OCI-LY1 (cell line): ENCODE measurements around the gene SOD2.
"Not testable (repeated sequence)": the region's sequence is repeated elsewhere in the genome, so short reads cannot be mapped to it uniquely, and the experiment has no call there.

Source experiments
- H2AFZ ChIP-seq: fragments of 200-600 bp; sonication (generic), shearing (Covaris generic); 2 replicates; pipeline ENCODE4 v1.6.0; 2014; ENCODE audit warnings: antibody characterized with exemption, mild to moderate bottlenecking, low read length
- H3F3A ChIP-seq: fragments of 200-600 bp; sonication (generic), shearing (Covaris generic); 2 replicates; pipeline ENCODE4 v1.6.0; 2014; ENCODE audit warnings: mild to moderate bottlenecking, antibody characterized with exemption, low read length, moderate library complexity; ENCODE audit not compliant: insufficient read depth
- H3K27ac ChIP-seq: fragments of 200-600 bp; sonication (generic); 2 replicates; pipeline ENCODE4 v1.5.1; 2014; ENCODE audit warnings: low read length, mixed run types, mild to moderate bottlenecking, low read depth; ENCODE audit not compliant: poor library complexity, severe bottlenecking
- H3K27me3 ChIP-seq: fragments of 200-600 bp; sonication (generic); 2 replicates; pipeline ENCODE4 v1.6.0; 2014; ENCODE audit warnings: antibody characterized with exemption, mild to moderate bottlenecking, low read length, moderate library complexity; ENCODE audit not compliant: insufficient read depth
- H3K36me3 ChIP-seq: fragments of 200-600 bp; sonication (generic); 2 replicates; pipeline ENCODE4 v1.6.1; 2014; ENCODE audit warnings: mild to moderate bottlenecking, antibody characterized with exemption, low read length, moderate library complexity, mixed read lengths; ENCODE audit not compliant: insufficient read depth
- H3K4me1 ChIP-seq: fragments of 200-600 bp; sonication (generic); 2 replicates; pipeline ENCODE4 v1.5.1; 2014; ENCODE audit warnings: mild to moderate bottlenecking, low read length, moderate library complexity; ENCODE audit not compliant: insufficient read depth, severe bottlenecking
- H3K4me2 ChIP-seq: fragments of 200-600 bp; sonication (generic), shearing (Covaris generic); 2 replicates; pipeline ENCODE4 v1.6.1; 2014; ENCODE audit warnings: low read length
- H3K4me3 ChIP-seq: fragments of 200-600 bp; sonication (generic); 2 replicates; pipeline ENCODE4 v1.5.1; 2014; ENCODE audit warnings: low read length, low read depth, mild to moderate bottlenecking, mixed read lengths; ENCODE audit not compliant: poor library complexity, severe bottlenecking
- H3K79me2 ChIP-seq: fragments of 200-600 bp; shearing (Covaris generic); 2 replicates; pipeline ENCODE4 v1.6.1; 2016; ENCODE audit warnings: mixed run types, low read length, mixed read lengths; ENCODE audit not compliant: insufficient read depth
- H3K9ac ChIP-seq: fragments of 200-600 bp; sonication (generic), shearing (Covaris generic); 2 replicates; pipeline ENCODE4 v1.6.1; 2014; ENCODE audit warnings: mild to moderate bottlenecking, low read length, mixed read lengths
- H3K9me2 ChIP-seq: fragments of 200-600 bp; sonication (generic), shearing (Covaris generic); 2 replicates; pipeline ENCODE4 v1.6.1; 2014; ENCODE audit warnings: low read depth, mild to moderate bottlenecking, low read length, mixed read lengths
- H3K9me3 ChIP-seq: fragments of 200-600 bp; shearing (Covaris generic); 2 replicates; pipeline ENCODE4 v1.6.1; 2014; ENCODE audit warnings: low read length, mixed read lengths
- H4K20me1 ChIP-seq: fragments of 200-600 bp; sonication (generic), shearing (Covaris generic); 2 replicates; pipeline ENCODE4 v1.6.0; 2016; ENCODE audit warnings: mild to moderate bottlenecking, low read length; ENCODE audit not compliant: insufficient read depth
- CTCF ChIP-seq: fragments of 200-600 bp; sonication (generic), shearing (Covaris generic); IDR thresholded peaks from 2 replicates; pipeline ENCODE4 v1.5.1; 2017; ENCODE audit warnings: mild to moderate bottlenecking, antibody characterized with exemption, low read length, moderate library complexity, mixed read lengths
- EZH2 ChIP-seq: fragments of 200-600 bp; sonication (generic), shearing (Covaris generic); IDR thresholded peaks from 2 replicates; pipeline ENCODE4 v1.8.0; 2017; ENCODE audit warnings: borderline replicate concordance, mixed run types, mild to moderate bottlenecking, antibody characterized with exemption, low read length, moderate library complexity, mixed read lengths

Gene SOD2

GRCh38 chr6:159736908-159737307 lies 43.9 kb upstream of the SOD2 start:
- H3K4me2 ChIP-seq, result no peak overlapping the region
- H3K4me1 ChIP-seq, result peaks cover 16% of the 10 kb centered on the region
- no peak for TF ChIP-seq CTCF
- TF ChIP-seq EZH2, result no peak
- H3K27ac ChIP-seq, result no peak overlapping the region
- H3K36me3 ChIP-seq, result peaks cover 58% of the 10 kb centered on the region
- no peak overlapping the region for H2AFZ ChIP-seq
- no peaks in the 10 kb centered on the region; the same call in 1 of the 2 replicates for H3F3A ChIP-seq
- peaks cover 85% of the 10 kb centered on the region for H3K79me2 ChIP-seq
- no peaks in the 10 kb centered on the region for H3K9me3 ChIP-seq
- H4K20me1 ChIP-seq, result peaks cover 9% of the 10 kb centered on the region
- no peaks in the 10 kb centered on the region for H3K27me3 ChIP-seq
- no peaks in the 10 kb centered on the region for H3K9me2 ChIP-seq
- H3K9ac ChIP-seq, result no peak overlapping the region
- H3K4me3 ChIP-seq, result no peak overlapping the region

DNA sequence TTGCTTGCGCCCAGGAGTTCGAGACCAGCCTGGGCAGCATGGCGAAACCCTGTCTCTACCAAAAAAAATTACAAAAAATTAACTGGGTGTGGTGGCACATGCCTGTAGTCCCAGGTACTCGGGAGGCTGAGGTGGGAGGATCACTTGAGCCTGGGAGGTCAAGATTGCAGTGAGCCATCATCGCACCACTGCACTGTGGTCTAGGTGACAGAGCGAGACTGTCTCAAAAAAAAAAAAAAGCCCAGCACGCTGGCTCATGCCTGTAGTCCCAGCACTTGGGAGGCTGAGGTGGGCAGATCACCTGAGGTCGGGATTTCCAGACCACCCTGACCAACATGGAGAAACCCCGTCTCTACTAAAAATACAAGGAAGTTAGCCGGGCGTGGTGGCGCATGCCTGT lies 40.4 kb upstream of the SOD2 start:
- H3K4me3 ChIP-seq, H3K9ac ChIP-seq, H3K9me2 ChIP-seq, H3K27me3 ChIP-seq, H2AFZ ChIP-seq, H3K27ac ChIP-seq, H3K4me2 ChIP-seq, H4K20me1 ChIP-seq, H3F3A ChIP-seq, H3K9me3 ChIP-seq: not testable (repeated sequence)
- Histone ChIP-seq H3K36me3 (peaks cover 52% of the 10 kb centered on the region), H3K4me1 (peaks cover 50% of the 10 kb centered on the region), H3K79me2 (peaks cover 100% of the 10 kb centered on the region)

- H3K27ac ChIP-seq, H3K9me2 ChIP-seq, H2AFZ ChIP-seq, H3K27me3 ChIP-seq, H3F3A ChIP-seq, H4K20me1 ChIP-seq, H3K4me3 ChIP-seq, H3K9ac ChIP-seq, H3K9me3 ChIP-seq, H3K4me2 ChIP-seq: not testable (repeated sequence)
- Histone ChIP-seq H3K79me2 (peaks cover 100% of the 10 kb centered on the region), H3K36me3 (peaks cover 49% of the 10 kb centered on the region), H3K4me1 (peaks cover 50% of the 10 kb centered on the region)
Observed at GRCh38 chr6:159732550-159732949, 39.5 kb upstream of the SOD2 start.

GRCh38 chr6:159730332-159730676 lies 37.3 kb upstream of the SOD2 start:
- Histone ChIP-seq H3K4me2 (peak overlapping the region; percentile 91), H3K4me1 (peaks cover 57% of the 10 kb centered on the region), H3K27me3 (no peaks in the 10 kb centered on the region), H4K20me1 (0 out of 2 replicates have a peak, but pooled peaks cover 5% of the 10 kb centered on the region), H2AFZ (no peak overlapping the region), H3K27ac (no peak overlapping the region), H3F3A (no peaks in the 10 kb centered on the region), H3K9me2 (no peaks in the 10 kb centered on the region), H3K4me3 (peak overlapping the region; percentile 93), H3K9me3 (no peaks in the 10 kb centered on the region), H3K9ac (no peak overlapping the region; the same call in 1 of the 2 replicates), H3K36me3 (peaks cover 45% of the 10 kb centered on the region), H3K79me2 (peaks cover 90% of the 10 kb centered on the region)
- TF ChIP-seq CTCF, result no peak
- no peak for TF ChIP-seq EZH2
